ENCODE results near the gene MTCL1.

MTCL1 gene

DNA sequence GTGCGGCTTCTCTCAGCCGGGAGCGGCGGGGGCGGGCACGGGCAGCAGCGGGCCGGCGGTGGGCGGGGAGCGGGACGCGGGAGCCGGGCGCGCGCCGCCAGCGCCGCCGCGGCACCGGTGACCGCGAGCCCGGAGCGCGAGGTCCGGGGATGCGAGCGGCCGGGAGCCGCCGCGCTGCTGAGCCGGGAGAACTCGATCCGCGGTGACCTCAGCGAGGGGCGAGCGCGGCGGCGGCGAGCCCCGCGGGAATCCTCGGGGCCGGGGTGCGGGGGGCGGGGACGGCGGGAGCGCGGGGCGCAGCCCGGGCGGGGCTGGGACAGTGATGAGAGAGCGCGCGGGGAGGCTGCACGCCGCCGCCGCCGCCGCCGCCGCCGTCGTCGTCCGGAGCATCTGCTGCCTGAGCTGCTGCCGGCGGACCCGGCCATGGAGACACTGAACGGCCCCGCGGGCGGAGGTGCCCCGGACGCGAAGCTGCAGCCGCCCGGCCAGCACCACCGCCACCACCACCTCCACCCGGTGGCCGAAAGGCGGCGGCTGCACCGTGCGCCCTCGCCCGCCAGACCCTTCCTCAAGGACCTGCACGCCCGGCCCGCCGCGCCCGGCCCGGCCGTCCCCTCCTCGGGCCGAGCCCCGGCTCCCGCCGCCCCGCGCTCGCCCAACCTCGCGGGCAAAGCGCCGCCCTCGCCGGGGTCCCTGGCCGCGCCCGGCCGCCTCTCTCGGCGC lies at the start of gene MTCL1:
MTCL1 (plus strand) TSS at position 319 of the 723 bp plus-strand sequence; CDS start at position 424, 105 bp downstream.
- no peak for DNase-seq

- no peak for DNase-seq
These were observed 49.1 kb upstream of the MTCL1 start for GRCh38 chr18:8656232-8656631.

DNA sequence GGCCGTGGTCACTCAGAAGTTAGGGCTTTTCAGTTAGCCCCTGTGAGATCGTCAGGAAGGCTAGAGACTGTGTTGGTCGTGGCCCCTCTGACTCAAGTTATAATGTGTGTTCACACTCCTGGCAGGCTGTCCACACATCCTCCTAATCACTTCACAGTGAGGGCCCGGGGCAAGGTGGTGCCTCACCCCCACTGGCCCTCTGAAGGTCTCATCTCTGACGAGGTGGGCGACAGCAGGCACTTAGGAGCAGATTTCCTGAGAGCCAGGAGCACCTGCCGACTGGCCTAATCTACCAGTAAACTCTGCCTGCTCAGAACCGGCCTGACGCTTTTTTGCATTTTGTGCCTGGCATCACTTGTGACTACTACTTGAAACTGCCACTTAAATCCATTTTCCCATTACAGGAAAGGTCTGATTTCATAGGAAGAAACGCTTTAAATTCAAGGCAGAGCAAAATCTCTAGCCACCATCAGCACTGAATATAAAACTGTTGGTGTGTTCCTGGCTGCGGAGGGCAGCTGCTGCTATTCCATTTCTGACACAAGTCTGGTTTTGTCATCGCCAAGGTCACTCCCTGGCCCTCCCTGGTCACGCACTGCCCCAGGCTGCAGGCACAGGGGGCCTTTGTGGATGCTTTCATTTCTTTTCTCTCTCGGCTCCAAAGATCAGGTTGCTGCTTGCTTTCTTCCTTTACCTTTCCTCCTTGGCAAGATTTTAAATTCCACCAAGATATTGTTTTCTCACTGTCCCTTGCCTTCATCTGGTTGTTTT lies 48.1 kb upstream of the MTCL1 start:
- DNase-seq, result no peak

DNA sequence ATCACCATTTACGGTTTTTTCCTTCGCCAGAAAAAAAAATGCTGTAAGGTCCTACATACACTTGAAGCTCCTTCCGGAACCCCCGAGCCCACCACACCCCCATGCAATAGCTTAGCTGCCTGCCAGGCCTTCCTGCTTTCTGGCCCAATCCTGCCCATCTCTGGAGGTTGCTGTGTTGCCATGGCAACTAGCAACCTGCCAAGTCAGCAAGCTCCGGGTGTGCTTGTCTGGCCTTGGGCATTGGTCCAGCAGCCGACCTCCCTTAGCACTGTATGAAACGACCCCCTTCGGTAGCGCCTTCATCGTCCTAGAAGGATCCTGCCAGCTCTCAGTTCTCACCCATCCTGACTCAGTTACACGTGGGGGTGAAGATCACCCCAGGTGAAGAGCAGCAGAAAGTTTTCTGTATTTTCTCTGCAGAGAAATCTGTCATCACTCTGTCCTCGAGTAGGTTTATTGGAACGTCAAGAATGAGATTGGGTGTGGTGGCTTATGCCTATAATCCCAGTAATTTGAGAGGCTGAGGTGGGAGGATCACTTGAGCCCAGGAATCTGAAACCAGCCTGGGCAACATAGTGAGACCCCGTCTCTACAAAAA lies 47.4 kb upstream of the MTCL1 start:
- DNase-seq, result no peak

GRCh38 chr18:8658858-8659485 lies 46.4 kb upstream of the MTCL1 start:
- no peak for DNase-seq

DNA sequence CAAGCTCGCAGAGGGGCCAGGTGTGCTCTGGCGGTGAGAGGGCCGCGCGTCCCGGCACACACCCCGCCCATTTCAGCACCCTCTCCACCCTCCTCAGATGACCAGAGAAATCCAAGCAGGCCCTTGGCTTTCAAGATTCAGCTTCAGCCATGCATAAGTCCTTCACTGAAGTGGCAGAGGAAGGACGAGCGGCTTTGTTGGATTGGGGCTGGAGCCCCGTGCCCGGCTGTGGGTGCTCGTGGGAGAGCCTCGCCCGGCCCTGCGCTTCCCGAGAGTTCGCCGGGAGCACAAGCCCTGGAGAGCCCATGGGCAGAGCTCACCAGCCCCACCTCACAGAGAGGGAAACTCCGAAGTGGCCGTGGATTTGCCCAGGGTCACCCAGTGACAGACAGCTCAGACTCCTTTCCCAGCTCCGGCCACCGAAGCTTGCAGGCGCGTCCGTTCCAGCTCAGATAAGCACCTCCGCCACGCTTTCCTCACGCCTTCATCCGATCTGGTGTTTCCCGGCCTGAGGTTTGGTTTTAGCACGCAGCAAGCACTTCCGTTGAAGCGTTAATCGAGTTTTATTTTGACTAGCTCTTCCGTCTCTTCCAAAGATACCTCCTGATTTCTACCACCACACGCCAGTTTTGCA lies 45.6 kb upstream of the MTCL1 start:
- no peak for DNase-seq

DNA sequence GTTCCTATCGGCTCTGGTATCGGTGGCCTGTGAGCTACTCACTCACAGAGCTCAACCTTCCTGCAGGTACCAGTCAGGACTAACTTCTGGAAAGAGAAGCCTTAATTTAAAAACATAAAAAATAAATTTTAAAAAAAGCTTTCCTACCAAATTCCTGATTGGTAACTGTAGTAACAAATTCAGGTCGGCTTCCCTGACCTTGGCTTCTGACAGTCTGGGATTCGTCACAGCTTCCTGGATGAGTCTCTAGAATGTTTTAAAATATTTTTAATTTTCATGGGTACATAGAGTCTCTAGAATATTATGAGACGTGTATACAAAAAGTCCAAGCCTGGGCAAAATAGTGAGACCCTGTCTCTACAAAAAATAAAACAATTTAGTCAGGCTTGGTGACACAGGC lies 45.0 kb upstream of the MTCL1 start:
- DNase-seq, result no peak

DNA sequence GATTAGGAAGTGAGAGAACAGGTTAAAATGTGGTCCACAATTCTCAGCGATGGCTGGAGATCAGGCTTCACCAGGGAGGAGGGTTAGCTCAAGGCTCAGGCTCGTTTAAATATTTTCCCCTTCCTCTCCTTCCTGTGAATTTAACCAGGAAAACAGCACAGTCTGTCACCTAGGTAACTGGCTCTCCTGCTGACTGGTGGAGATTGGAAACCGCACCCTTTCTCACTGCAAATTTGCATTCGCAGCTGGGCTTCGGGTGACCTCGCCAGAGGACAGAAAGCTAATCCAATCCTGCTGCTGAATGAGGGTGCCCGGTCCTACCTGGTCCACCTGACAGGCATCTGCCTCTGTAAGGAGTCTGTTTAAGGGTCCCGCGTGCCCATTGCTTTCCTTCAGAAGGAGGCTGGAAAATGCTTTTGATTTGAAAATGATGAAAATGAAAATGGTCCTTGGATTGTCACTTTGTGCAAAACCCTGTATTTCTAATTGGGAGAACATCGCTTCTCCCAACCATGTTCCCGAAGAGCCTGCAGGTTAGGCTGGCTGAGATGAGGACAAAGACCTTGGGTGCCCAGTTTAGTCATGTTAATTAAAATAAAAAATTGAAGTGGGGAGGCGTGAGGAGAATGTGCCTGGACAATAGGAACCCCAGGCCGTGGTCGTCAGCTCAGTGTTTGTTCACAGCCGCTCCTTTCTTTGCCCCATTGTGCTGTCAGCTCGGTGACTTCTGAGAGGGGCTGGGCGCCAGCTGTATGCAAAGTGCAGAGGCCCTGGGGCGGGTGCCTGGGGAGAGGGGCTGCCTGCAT lies 43.4 kb upstream of the MTCL1 start:
- no peak for DNase-seq

DNA sequence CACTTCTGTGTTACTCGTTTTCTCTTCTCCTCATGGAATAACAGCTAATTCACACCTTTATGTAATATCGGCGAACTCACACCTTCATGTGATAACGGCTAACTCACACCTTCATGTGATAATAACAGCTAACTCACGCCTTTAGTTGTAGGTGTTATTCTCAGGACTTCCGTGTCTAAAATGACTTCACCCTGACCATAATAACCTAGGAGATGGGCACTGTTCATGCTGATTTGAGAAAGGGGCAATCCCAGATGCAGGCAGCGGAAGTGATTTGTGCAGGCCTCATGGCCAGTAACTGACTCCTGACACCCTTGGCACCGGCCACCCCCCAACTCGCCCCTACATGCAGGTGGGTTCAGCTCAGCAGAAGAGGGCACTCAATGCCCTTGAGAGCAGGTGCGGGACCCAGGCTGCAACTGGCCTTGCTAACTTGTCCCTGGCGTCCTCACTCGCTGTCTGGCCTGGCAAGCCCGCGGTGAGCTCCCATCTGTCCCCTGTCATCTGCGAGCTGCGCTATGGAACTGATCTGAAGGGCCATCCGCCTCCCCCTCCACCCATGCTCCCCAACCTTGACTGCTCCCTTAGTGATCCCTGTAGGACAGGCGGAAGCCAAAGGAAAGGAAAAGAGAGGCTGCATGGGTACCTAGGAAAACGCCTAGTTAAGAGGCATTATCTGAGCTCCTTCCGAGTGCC lies 42.6 kb upstream of the MTCL1 start:
- no peak for DNase-seq

DNA sequence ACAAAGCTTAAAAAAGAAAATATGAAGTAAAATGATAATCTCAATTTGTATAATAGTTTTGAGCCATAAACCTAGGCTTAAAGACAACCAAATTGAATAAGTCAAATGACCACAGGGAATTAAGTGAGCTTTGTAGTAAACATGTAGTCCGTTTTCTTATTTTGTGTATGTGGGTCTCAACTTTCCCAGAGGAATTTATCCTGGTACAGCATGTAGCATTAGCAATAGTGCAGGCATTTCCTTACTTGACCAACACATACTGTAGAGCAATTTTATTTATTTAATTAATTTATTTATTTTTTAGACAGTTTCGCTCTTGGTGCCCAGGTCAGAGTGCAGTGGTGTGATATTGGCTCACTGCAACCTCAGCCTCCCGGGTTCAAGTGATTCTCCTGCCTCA lies 37.5 kb upstream of the MTCL1 start:
- DNase-seq, result no peak

GRCh38 chr18:8668381-8668780 lies 37.0 kb upstream of the MTCL1 start:
- no peak for DNase-seq

- no peak for DNase-seq
These were observed 35.8 kb upstream of the MTCL1 start for GRCh38 chr18:8669571-8669970.

- no peak for DNase-seq
These were observed 31.8 kb upstream of the MTCL1 start for GRCh38 chr18:8673256-8674209.

DNA sequence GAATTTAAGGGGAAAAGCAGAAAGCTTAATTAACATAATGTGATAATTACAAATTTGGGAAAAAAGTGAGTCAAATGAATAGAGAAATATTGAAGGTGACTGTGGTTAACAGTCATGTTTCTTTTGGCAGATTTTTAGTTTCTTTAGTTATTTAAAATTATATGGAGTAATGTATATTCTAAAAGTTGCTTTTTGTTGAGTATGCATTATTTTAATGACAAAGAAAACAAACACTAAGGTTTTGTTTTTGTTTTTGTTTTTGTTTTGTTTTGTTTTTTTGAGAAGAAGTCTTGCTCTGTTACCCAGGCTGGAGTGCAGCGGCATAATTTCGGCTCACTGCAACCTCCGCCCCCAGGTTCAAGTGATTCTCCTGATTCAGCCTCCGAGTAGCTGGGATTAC lies 30.3 kb upstream of the MTCL1 start:
- no peak for DNase-seq

DNA sequence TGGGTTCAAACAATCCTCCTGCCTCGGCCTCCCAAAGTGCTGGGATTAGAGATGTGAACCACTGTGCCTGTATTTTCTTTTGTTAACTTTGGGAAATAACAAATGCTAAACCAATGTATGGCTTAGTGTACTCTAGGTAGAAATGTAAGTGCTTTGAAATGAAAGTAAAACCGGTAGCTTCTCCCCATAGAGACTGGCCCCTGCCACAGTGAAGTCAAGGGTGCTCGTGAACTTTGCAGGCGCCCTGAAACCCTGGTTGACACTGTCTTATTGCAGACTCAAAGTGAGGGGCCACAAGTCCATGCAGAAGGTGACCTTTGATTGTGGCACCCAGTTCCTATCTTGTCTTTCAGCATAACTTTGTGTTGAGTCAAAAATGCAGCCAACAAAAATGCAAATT lies 24.2 kb upstream of the MTCL1 start:
- no peak for DNase-seq

DNA sequence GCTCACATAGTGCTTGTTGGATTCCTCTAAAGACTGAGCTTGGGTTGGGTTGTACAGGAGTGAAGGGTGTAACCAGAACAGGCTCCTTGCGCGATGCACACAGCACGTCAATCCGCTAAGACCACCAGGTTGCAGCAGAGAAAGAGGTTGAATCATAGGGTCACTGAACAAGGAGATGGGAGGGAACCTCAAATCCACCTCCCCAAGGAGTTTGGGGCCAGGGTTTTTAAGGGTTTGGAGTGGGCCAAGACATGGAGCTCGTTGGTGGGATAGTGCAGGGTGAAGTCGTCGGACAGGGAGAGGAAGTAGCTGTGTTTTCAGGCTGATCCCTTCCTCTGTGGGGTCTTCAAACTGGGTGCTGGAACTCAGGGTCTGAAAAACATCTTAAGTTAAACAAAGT lies 20.8 kb upstream of the MTCL1 start:
- DNase-seq, result no peak

DNA sequence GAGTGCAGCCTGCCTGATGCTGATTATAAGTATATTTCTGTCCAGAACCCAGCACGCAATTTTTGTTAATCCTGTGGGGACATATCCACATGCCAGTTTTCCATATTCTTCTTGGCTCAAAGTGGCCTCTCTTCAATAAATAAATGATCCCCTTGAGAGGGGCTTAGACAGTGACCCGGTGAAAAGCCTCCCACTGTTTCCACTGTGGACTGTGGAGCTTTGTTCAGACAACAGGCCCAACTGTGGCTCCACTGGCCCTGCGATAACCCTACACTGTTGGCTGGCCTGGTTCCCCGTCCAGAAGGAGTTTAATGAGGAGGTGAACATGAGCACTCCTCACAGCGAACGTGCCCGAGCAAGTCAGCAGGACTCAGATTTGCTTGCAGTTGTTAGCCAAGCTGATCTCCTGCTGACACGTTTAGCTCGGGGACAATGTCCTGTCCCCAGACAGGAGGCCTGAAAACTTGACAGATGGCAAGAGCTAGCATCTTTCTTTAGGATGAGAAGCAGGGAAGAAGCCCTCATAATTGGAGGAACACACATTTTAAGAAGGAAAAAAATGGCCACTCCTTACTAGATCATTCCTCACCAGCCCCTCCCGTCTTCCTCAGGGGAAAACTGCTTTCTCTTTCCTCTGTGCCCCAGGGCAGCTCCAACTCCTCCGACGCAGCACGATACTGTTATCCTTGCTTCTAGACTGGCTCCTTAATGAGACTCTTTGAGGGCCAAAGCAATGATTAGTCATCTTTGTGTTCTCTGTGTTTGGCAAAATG lies 20.0 kb upstream of the MTCL1 start:
- no peak for DNase-seq

DNA sequence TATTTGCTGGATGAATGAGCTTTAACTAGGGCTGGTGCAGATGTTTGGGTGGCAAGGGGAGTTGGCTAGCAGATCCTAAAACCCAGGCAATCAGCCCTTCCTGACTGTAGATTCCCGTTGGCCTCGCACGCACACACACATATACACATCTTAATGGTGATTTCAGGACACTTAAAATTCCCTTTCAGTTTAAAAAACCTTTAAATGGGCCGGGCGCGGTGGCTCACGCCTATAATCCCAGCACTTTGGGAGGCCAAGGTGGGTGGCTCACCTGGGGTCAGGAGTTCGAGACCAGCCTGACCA lies 19.5 kb upstream of the MTCL1 start:
- DNase-seq, result no peak

- DNase-seq, result no peak
These were observed 18.7 kb upstream of the MTCL1 start for GRCh38 chr18:8686611-8687010.

Measured in activated T-cell treated with anti-CD3 and anti-CD28 coated beads for 4 hours (primary cell).